ENCODE results near the gene GNAS-AS1.

GNAS-AS1 gene

GRCh38 chr20:58884966-58885365, 34.3 kb upstream of the GNAS-AS1 start:
- DNase-seq (ENCODE audit: low spot score): no peak

GRCh38 chr20:58883241-58883691, 32.6 kb upstream of the GNAS-AS1 start:
- DNase-seq (ENCODE audit: low spot score): peak; percentile 50

GRCh38 chr20:58882704-58883089, 32.0 kb upstream of the GNAS-AS1 start:
- DNase-seq (ENCODE audit: low spot score): no peak

GRCh38 chr20:58880994-58881752, 30.5 kb upstream of the GNAS-AS1 start:
- DNase-seq (ENCODE audit: low spot score): no peak

- DNase-seq (ENCODE audit: low spot score): no peak
Observed at GRCh38 chr20:58880441-58880840, 29.7 kb upstream of the GNAS-AS1 start.

GRCh38 chr20:58878399-58878798, 27.7 kb upstream of the GNAS-AS1 start:
- no peak for DNase-seq (ENCODE audit: low spot score)

- no peak for DNase-seq (ENCODE audit: low spot score)
Observed at GRCh38 chr20:58877976-58878360, 27.3 kb upstream of the GNAS-AS1 start.

- no peak for DNase-seq (ENCODE audit: low spot score)
Observed at GRCh38 chr20:58877050-58877975, 26.6 kb upstream of the GNAS-AS1 start.

GRCh38 chr20:58876437-58876836, 25.7 kb upstream of the GNAS-AS1 start:
- no peak for DNase-seq (ENCODE audit: low spot score)

- DNase-seq (ENCODE audit: low spot score): no peak
Observed at GRCh38 chr20:58875541-58876134, 24.9 kb upstream of the GNAS-AS1 start.

- peak; percentile 78 for DNase-seq (ENCODE audit: low spot score)
Observed at GRCh38 chr20:58875111-58875510, 24.4 kb upstream of the GNAS-AS1 start.

GRCh38 chr20:58874469-58874868, 23.8 kb upstream of the GNAS-AS1 start:
- DNase-seq (ENCODE audit: low spot score): no peak

GRCh38 chr20:58871533-58872102, 20.9 kb upstream of the GNAS-AS1 start:
- DNase-seq (ENCODE audit: low spot score): no peak

- DNase-seq (ENCODE audit: low spot score): peak; percentile 84
Observed at GRCh38 chr20:58870293-58871014, 19.8 kb upstream of the GNAS-AS1 start.

GRCh38 chr20:58869662-58870227, 19.0 kb upstream of the GNAS-AS1 start:
- DNase-seq (ENCODE audit: low spot score): no peak

- DNase-seq (ENCODE audit: low spot score): peak; percentile 38
Observed at GRCh38 chr20:58868795-58869194, 18.1 kb upstream of the GNAS-AS1 start.

- DNase-seq (ENCODE audit: low spot score): no peak
Observed at GRCh38 chr20:58867211-58867610, 16.5 kb upstream of the GNAS-AS1 start.

GRCh38 chr20:58865843-58866242, 15.1 kb upstream of the GNAS-AS1 start:
- DNase-seq (ENCODE audit: low spot score): no peak

GRCh38 chr20:58864346-58864745, 13.6 kb upstream of the GNAS-AS1 start:
- no peak for DNase-seq (ENCODE audit: low spot score)

GRCh38 chr20:58863044-58863790, 12.5 kb upstream of the GNAS-AS1 start:
- DNase-seq (ENCODE audit: low spot score): no peak
